ENCODE data around the gene MIER2. TPM values are rescaled to one million over a fixed set of nuclear protein-coding genes. Genes with fewer than 3 reads are reported as not detected.

MIER2 gene
- total and polyA plus RNA-seq, 2 donors (not counting 1 experiment from before 2014, with no cell fraction given), result 10.5 to 19.7 TPM

DNA sequence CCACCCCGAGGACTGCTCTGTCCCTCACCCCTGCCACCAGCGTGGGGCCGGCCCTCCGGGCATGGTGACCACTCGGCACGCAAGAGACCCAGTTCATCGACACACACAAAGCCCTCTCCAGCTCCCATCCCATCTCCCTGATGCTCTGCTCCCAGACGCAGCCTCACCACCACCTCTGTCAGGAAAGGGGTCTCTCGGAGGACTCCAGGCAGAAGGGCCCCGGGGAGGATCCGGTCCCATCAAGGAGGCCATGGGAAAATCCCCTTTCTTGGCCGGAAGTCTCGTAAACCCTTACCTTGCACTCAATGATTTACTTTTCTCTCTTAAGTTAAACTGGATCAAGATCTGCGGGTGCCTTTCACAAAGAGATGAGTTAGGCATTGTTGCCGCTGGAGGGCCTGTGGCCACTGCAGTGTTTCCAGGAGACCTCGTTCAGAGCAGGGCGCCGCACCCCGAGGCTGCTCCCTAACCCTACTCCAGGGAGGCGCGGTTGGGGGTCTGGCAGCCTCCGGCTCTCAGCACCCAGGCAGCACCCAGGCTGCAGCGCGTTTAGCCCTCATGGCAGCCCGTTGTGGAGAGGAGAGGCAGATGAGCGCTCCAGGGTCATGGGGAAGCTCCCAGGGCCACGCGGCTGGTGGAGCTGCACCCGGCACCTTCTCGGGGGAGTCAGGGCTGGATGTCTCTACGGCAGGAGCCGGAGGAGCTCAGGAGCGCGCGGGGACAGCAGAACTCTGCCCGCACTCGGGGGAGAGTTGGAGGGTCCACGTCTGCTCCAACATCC, 33.4 kb upstream of the MIER2 start:
- CTCF ChIA-PET, result no interaction called here
- no peak for ATAC-seq (ENCODE audit: low read depth)
- Histone ChIP-seq H3K4me2 (replicated peaks; ENCODE audit: low read depth, low read length, poor library complexity, severe bottlenecking) (no peak overlapping the region), H3K27ac (ENCODE audit: low read length in 2 of 2) (no peak overlapping the region), H3K9me3 (ENCODE audit: control extremely low read depth in 1 of 3, control insufficient read depth in 2 of 3, insufficient read depth in 1 of 3, low read length in 2 of 3) (peaks cover 0 to 12% (median 5%) of the 10 kb centered on the region in 3 donors), H4K20me1 (ENCODE audit: control insufficient read depth, insufficient read depth, low read length, poor library complexity, severe bottlenecking) (no peaks in the 10 kb centered on the region), H3K36me3 (replicated peaks in 1 of 2; ENCODE audit: control extremely low read depth in 1 of 2, control insufficient read depth in 1 of 2, extremely low read depth in 1 of 2, insufficient read depth in 2 of 2, low read length in 1 of 2) (no peaks in the 10 kb centered on the region), H3K79me2 (ENCODE audit: control insufficient read depth, insufficient read depth, low read length) (no peaks in the 10 kb centered on the region), H3K27me3 (replicated peaks in 1 of 4; ENCODE audit: control extremely low read depth in 1 of 4, control insufficient read depth in 3 of 4, insufficient read depth in 4 of 4, low read length in 3 of 4) (peaks cover 0 to 5% (median 0%) of the 10 kb centered on the region in 4 experiments), H3K4me1 (ENCODE audit: control insufficient read depth in 2 of 2, insufficient read depth in 2 of 2, low read length in 2 of 2) (peaks cover 0 to 3% of the 10 kb centered on the region in 2 donors), H3K4me3 (ENCODE audit: control extremely low read depth in 1 of 5, extremely low read depth in 1 of 5, insufficient read depth in 1 of 5, low read depth in 2 of 5, low read length in 4 of 5) (no peak overlapping the region), H3K9ac (ENCODE audit: low read length) (no peak overlapping the region), H2AFZ (ENCODE audit: insufficient read depth, low read depth, low read length, poor library complexity, severe bottlenecking) (no peak overlapping the region)
- Mint-ChIP-seq H3K4me3 (no peak overlapping the region), H3K27me3 (peaks cover 3% of the 10 kb centered on the region), H3K27ac (no peak overlapping the region), H3K4me1 (peaks cover 3% of the 10 kb centered on the region), H3K9me3 (ENCODE audit: insufficient read depth) (peaks cover 4% of the 10 kb centered on the region)
- TF ChIP-seq EZH2 (IDR thresholded peaks at IDR 0.05; ENCODE audit: borderline replicate concordance, insufficient read depth, low read depth, low read length, poor library complexity, severe bottlenecking), result no peak
- TF ChIP-seq, protein P1, sequence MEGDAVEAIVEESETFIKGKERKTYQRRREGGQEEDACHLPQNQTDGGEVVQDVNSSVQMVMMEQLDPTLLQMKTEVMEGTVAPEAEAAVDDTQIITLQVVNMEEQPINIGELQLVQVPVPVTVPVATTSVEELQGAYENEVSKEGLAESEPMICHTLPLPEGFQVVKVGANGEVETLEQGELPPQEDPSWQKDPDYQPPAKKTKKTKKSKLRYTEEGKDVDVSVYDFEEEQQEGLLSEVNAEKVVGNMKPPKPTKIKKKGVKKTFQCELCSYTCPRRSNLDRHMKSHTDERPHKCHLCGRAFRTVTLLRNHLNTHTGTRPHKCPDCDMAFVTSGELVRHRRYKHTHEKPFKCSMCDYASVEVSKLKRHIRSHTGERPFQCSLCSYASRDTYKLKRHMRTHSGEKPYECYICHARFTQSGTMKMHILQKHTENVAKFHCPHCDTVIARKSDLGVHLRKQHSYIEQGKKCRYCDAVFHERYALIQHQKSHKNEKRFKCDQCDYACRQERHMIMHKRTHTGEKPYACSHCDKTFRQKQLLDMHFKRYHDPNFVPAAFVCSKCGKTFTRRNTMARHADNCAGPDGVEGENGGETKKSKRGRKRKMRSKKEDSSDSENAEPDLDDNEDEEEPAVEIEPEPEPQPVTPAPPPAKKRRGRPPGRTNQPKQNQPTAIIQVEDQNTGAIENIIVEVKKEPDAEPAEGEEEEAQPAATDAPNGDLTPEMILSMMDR (IDR thresholded peaks at IDR 0.05), result no peak
- WGBS (ENCODE audit: insufficient coverage), result 85% methylated on average over 37 of the region's 38 CpGs
- no peak for DNase-seq
- intact Hi-C loops (cut with micrococcal nuclease), result no loop called here
- POLR2A ChIA-PET, result no interaction called here

DNA sequence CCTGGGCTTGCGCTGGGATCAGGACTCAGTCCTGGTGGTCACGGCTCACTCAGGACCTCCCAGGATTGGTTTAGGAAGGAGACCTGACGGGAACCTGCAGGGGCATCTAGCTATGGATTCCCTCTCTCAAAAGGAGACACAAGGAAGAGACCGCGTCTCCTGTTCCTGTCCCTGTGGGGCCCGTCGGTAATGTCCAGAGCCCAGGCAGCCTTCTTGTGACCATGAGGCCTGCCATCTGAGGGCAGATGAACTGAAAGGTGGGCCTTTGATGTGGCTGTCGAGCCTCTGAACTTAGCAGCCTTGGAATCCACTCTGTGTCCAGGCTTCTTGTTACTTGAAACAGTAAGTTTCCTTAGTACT, 31.5 kb upstream of the MIER2 start:
- no peak overlapping the region for H3K9ac ChIP-seq (ENCODE audit: low read length)
- no peak for TF ChIP-seq EZH2 (IDR thresholded peaks at IDR 0.05; ENCODE audit: borderline replicate concordance, insufficient read depth, low read depth, low read length, poor library complexity, severe bottlenecking)
- TF ChIP-seq, protein P1 (IDR thresholded peaks at IDR 0.05), result no peak
- ChIA-PET POLR2A (no interaction called here), CTCF (no interaction called here)
- H3K9me3 Mint-ChIP-seq (ENCODE audit: insufficient read depth), result no peaks in the 10 kb centered on the region
- no peaks in the 10 kb centered on the region for H4K20me1 ChIP-seq (ENCODE audit: control insufficient read depth, insufficient read depth, low read length, poor library complexity, severe bottlenecking)
- H2AFZ ChIP-seq (ENCODE audit: insufficient read depth, low read depth, low read length, poor library complexity, severe bottlenecking), result no peak overlapping the region
- H3K79me2 ChIP-seq (ENCODE audit: control insufficient read depth, insufficient read depth, low read length), result no peaks in the 10 kb centered on the region
- H3K27ac ChIP-seq (ENCODE audit: low read length in 2 of 2), result no peak overlapping the region
- no peaks in the 10 kb centered on the region for H3K36me3 ChIP-seq (replicated peaks in 1 of 2; ENCODE audit: control extremely low read depth in 1 of 2, control insufficient read depth in 1 of 2, extremely low read depth in 1 of 2, insufficient read depth in 2 of 2, low read length in 1 of 2)
- H3K4me1 Mint-ChIP-seq, result no peaks in the 10 kb centered on the region
- DNase-seq, result no peak
- WGBS (ENCODE audit: insufficient coverage), result 94% methylated on average over 8 of the region's 8 CpGs
- no peak overlapping the region for H3K27ac Mint-ChIP-seq
- H3K9me3 ChIP-seq (ENCODE audit: control extremely low read depth in 1 of 3, control insufficient read depth in 2 of 3, insufficient read depth in 1 of 3, low read length in 2 of 3), result peaks cover 0 to 6% (median 0%) of the 10 kb centered on the region in 3 donors
- H3K4me2 ChIP-seq (replicated peaks; ENCODE audit: low read depth, low read length, poor library complexity, severe bottlenecking), result no peak overlapping the region
- H3K27me3 ChIP-seq (replicated peaks in 1 of 4; ENCODE audit: control extremely low read depth in 1 of 4, control insufficient read depth in 3 of 4, insufficient read depth in 4 of 4, low read length in 3 of 4), result peaks cover 0 to 9% (median 0%) of the 10 kb centered on the region in 4 experiments
- H3K4me3 ChIP-seq (ENCODE audit: control extremely low read depth in 1 of 5, extremely low read depth in 1 of 5, insufficient read depth in 1 of 5, low read depth in 2 of 5, low read length in 4 of 5), result no peak overlapping the region
- intact Hi-C loops (cut with micrococcal nuclease), result no loop called here
- H3K4me1 ChIP-seq (ENCODE audit: control insufficient read depth in 2 of 2, insufficient read depth in 2 of 2, low read length in 2 of 2), result no peaks in the 10 kb centered on the region
- H3K27me3 Mint-ChIP-seq, result peaks cover 8% of the 10 kb centered on the region
- no peak overlapping the region for H3K4me3 Mint-ChIP-seq
- ATAC-seq (ENCODE audit: low read depth), result no peak

All from B cell (primary cell).